ENCODE results near the gene ZNF580.

GRCh38 chr19:55606817-55607216 lies 34.0 kb upstream of the ZNF580 start:
- TF ChIP-seq CSRNP3 (CRISPR knock-in tag; IDR thresholded peaks at IDR 0.05) (no peak), ZFP3 (CRISPR knock-in tag; IDR thresholded peaks at IDR 0.05) (no peak), ZNF8 (CRISPR knock-in tag; IDR thresholded peaks at IDR 0.05) (no peak), PATZ1 (CRISPR knock-in tag; IDR thresholded peaks at IDR 0.05; ENCODE audit: borderline replicate concordance) (no peak), SNAI2 (CRISPR knock-in tag; IDR thresholded peaks at IDR 0.05) (no peak), ZNF70 (CRISPR knock-in tag; IDR thresholded peaks at IDR 0.05) (no peak)
